Activated T-helper 1 cell treated with Interleukin-2 at 50 U/mL for 16 hours (primary cell): Measurements from ENCODE around the gene RMRP.

Experiments used
- DNase-seq: peaks from one replicate; pipeline ENCODE4 v3.0.0-alpha.2; 2020; ENCODE audit warnings: low read depth

The RMRP gene

GRCh38 chr9:35609820-35610163 lies 48.0 kb downstream of the RMRP start:
- no peak for DNase-seq

GRCh38 chr9:35609001-35609819 lies 48.6 kb downstream of the RMRP start:
- no peak for DNase-seq

- DNase-seq, result no peak
These were observed 49.6 kb downstream of the RMRP start for GRCh38 chr9:35608221-35608620.
